A549 treated with AZD2906 at 1 μM for 4 hours (cell line): Measurements from ENCODE around the gene TSSK3. TPM values are rescaled to one million over a fixed set of nuclear protein-coding genes. Genes with fewer than 3 reads are reported as not detected.

Experiments
- total RNA-seq: library from RNA; stranded (reverse); fragments of 200-300 nt; extraction: Qiagen RNA extraction; gene quantifications from 5 replicates; pipeline ENCODE4 v1.2.3, GENCODE V29; 2022

Gene TSSK3, protein sequence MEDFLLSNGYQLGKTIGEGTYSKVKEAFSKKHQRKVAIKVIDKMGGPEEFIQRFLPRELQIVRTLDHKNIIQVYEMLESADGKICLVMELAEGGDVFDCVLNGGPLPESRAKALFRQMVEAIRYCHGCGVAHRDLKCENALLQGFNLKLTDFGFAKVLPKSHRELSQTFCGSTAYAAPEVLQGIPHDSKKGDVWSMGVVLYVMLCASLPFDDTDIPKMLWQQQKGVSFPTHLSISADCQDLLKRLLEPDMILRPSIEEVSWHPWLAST
- total RNA-seq = 0.29 TPM in 1 of 5 replicates, not detected in the others

DNA sequence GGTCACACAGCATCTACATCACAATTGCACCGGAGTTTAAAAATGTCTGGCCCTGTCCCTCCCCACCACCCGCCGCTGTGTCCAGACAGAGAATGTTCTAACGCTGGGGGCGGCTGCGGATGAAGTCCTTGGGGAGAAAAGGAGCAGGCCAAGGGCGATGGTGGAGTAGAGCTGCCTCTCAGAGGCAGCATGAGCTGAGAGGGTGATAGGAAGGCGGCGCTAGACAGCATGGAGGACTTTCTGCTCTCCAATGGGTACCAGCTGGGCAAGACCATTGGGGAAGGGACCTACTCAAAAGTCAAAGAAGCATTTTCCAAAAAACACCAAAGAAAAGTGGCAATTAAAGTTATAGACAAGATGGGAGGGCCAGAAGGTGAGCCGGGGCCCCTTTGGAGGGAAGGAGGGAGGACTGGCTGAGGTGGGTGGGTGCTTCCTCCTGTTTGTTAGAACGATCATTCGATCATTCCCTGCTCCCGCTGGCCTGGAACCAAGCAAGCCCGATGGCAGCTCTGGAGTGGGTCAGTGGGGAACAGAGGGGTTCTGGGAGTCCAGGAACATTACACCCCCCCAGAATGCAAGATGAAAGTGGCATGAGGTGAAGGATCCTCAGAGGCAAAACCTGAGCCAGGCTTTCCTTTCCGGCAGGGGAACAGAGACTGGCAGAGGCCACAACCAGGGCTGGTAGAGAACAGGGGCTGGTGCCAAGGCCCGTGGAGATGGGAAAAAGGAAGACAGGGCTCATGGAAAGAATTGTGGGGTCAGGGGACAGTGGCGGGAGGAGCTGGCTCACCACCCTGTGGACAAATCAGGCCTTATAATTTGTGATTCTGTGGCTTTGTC lies at the start of gene TSSK3, which contains the start of gene FAM229A:
TSS of gene TSSK3 (plus strand) at position 66 of the 840 bp plus-strand sequence. CDS start at position 229, 163 bp downstream.
TSS of gene FAM229A (minus strand) at position 12 of the 840 bp plus-strand sequence. CDS start 394 bp downstream, outside the sequence.

GRCh38 chr1:32335790-32336590 lies 26.3 kb upstream of the TSSK3 start, which contains the start of gene MARCKSL1:
MARCKSL1 (minus strand) TSS chr1:32336233; CDS start chr1:32336033, 200 bp downstream.

DNA sequence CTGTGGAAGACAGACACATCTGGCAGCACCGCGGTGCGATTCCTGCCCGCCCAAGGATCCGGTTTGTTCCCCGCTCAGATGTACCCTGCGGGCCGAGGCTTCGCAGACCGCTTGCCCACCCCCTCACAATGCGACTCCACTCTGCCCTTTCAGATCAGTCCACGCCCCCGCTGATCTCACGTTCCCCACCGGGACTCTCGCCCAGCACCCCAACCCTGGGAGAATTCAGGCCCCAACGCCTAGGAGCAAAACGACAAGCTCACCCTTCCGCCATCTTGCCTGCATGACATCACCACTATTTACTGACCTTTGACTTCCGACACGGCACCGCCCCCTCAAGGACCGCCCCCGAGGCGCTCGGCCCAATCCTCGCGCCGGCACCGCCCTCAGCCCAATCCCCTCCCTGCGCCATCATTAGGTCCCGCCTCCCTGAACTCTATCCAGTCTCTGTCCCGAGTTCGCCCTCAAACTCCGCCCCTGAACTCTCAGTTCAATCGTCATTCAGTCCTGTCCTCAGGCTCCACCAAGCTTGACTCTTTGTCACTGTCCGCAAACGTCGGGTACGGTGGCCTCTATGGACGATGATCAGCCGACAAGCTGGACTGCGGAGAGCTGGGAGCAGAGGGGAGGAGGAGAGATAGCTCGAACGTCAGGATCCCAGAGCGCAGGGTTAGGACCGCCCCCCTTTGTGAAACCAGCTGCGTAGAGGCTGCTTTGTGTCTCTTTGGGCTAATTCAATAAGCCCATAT lies 32.0 kb downstream of the TSSK3 start, which contains the start of gene BSDC1:
TSS of gene BSDC1 (minus strand) at position 301 of the 749 bp plus-strand sequence. CDS start at position 274, 27 bp downstream.

Other genes starting within 250 kb of the TSSK3 start
- gene TXLNA, start 182.9 kb upstream of the TSSK3 start, total RNA-seq = 24.3 to 31.2 TPM (median 24.9 TPM) in 5 replicates
- 1.6 to 2.0 TPM (median 1.8 TPM) in 5 replicates for gene CCDC28B, start 161.9 kb upstream of the TSSK3 start, total RNA-seq
- gene IQCC, start 156.9 kb upstream of the TSSK3 start, total RNA-seq = 1.4 to 2.1 TPM (median 1.8 TPM) in 5 replicates
- not detected in 5 replicates for gene DCDC2B, start 153.4 kb upstream of the TSSK3 start, total RNA-seq
- gene TMEM234, start 140.2 kb upstream of the TSSK3 start, total RNA-seq = 7.3 to 9.4 TPM (median 8.8 TPM) in 5 replicates
- 267 to 287 TPM (median 277 TPM) in 5 replicates for gene EIF3I, start 140.1 kb upstream of the TSSK3 start, total RNA-seq
- 0.29 to 0.88 TPM (median 0.45 TPM) in 5 replicates for gene FAM167B, start 115.3 kb upstream of the TSSK3 start, total RNA-seq
- 0.06 to 0.09 TPM in 2 of 5 replicates, not detected in the others for gene LCK, start 111.3 kb upstream of the TSSK3 start, total RNA-seq
- gene HDAC1, start 70.5 kb upstream of the TSSK3 start, total RNA-seq = 47.4 to 53.3 TPM (median 52.0 TPM) in 5 replicates
- gene MARCKSL1, start 26.3 kb upstream of the TSSK3 start, total RNA-seq = 55.2 to 71.9 TPM (median 64.9 TPM) in 5 replicates
- gene FAM229A, start 54 bp upstream of the TSSK3 start, total RNA-seq = 1.8 to 3.6 TPM (median 3.3 TPM) in 5 replicates
- 17.4 to 21.0 TPM (median 19.9 TPM) in 5 replicates for gene BSDC1, start 31.9 kb downstream of the TSSK3 start, total RNA-seq
- 0.01 TPM in 4 of 5 replicates, not detected in the other for gene ZBTB8B, start 102.5 kb downstream of the TSSK3 start, total RNA-seq
- gene ZBTB8A, start 176.9 kb downstream of the TSSK3 start, total RNA-seq = 4.1 to 5.1 TPM (median 4.8 TPM) in 5 replicates